ENCODE measurements around the gene VAV2. TPM values are rescaled to one million over a fixed set of nuclear protein-coding genes. Genes with fewer than 3 reads are reported as not detected.

Gene VAV2
- total RNA-seq, 1 experiment from 2014 or later: 9.7 TPM

- BruUV-seq (replicated peaks): no TSS peak
- Histone ChIP-seq H3K4me3 (ENCODE audit: low read length) (no peak overlapping the region), H3K4me2 (ENCODE audit: low read length) (no peak overlapping the region), H3K4me1 (ENCODE audit: insufficient read depth, low read length) (no peaks in the 10 kb centered on the region), H3K9me3 (ENCODE audit: low read length) (no peaks in the 10 kb centered on the region), H3K36me3 (ENCODE audit: low read depth, low read length) (no peaks in the 10 kb centered on the region), H3K9me2 (replicated peaks; ENCODE audit: low read length) (no peaks in the 10 kb centered on the region), H4K20me1 (ENCODE audit: low read length) (no peaks in the 10 kb centered on the region), H3K27ac (ENCODE audit: low read length) (no peak overlapping the region), H2AFZ (ENCODE audit: low read length) (no peak overlapping the region), H3K9ac (ENCODE audit: low read length) (no peak overlapping the region), H3K79me2 (ENCODE audit: low read length) (no peaks in the 10 kb centered on the region), H3F3A (ENCODE audit: low read length, unreplicated experiment) (no peaks in the 10 kb centered on the region), H3K27me3 (ENCODE audit: low read length) (no peaks in the 10 kb centered on the region)
- ChIA-PET CTCF (no interaction called here), POLR2A (ENCODE audit: unreplicated experiment) (no interaction called here)
- TF ChIP-seq, protein P1, sequence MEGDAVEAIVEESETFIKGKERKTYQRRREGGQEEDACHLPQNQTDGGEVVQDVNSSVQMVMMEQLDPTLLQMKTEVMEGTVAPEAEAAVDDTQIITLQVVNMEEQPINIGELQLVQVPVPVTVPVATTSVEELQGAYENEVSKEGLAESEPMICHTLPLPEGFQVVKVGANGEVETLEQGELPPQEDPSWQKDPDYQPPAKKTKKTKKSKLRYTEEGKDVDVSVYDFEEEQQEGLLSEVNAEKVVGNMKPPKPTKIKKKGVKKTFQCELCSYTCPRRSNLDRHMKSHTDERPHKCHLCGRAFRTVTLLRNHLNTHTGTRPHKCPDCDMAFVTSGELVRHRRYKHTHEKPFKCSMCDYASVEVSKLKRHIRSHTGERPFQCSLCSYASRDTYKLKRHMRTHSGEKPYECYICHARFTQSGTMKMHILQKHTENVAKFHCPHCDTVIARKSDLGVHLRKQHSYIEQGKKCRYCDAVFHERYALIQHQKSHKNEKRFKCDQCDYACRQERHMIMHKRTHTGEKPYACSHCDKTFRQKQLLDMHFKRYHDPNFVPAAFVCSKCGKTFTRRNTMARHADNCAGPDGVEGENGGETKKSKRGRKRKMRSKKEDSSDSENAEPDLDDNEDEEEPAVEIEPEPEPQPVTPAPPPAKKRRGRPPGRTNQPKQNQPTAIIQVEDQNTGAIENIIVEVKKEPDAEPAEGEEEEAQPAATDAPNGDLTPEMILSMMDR (conservative IDR thresholded peaks at IDR 0.05; ENCODE audit: low read depth, low read length): no peak
- ATAC-seq (no peak), DNase-seq (no peak)
- intact Hi-C loops (cut with micrococcal nuclease): no loop called here
These were observed 138.8 kb downstream of the VAV2 start for GRCh38 chr9:133853331-133853730.

GRCh38 chr9:133852431-133852830 lies 139.7 kb downstream of the VAV2 start:
- H4K20me1 ChIP-seq (ENCODE audit: low read length): no peaks in the 10 kb centered on the region
- H3K9me3 ChIP-seq (ENCODE audit: low read length): no peaks in the 10 kb centered on the region
- TF ChIP-seq EZH2phosphoT487 (IDR thresholded peaks at IDR 0.05; ENCODE audit: borderline replicate concordance, low read length) (no peak), EZH2 (IDR thresholded peaks at IDR 0.05; ENCODE audit: low read length, unreplicated experiment) (no peak)
- TF ChIP-seq, protein P1 (conservative IDR thresholded peaks at IDR 0.05; ENCODE audit: low read depth, low read length): no peak
- no peaks in the 10 kb centered on the region for H3F3A ChIP-seq (ENCODE audit: low read length, unreplicated experiment)
- CTCF ChIA-PET: no interaction called here
- DNase-seq (no peak), ATAC-seq (no peak)
- no peaks in the 10 kb centered on the region for H3K9me2 ChIP-seq (replicated peaks; ENCODE audit: low read length)
- no peaks in the 10 kb centered on the region for H3K4me1 ChIP-seq (ENCODE audit: insufficient read depth, low read length)
- H3K9ac ChIP-seq (ENCODE audit: low read length): no peak overlapping the region
- intact Hi-C loops (cut with micrococcal nuclease): no loop called here
- no TSS peak for BruUV-seq (replicated peaks)
- H3K27me3 ChIP-seq (ENCODE audit: low read length): no peaks in the 10 kb centered on the region
- no peak overlapping the region for H3K4me3 ChIP-seq (ENCODE audit: low read length)
- no peak overlapping the region for H2AFZ ChIP-seq (ENCODE audit: low read length)
- H3K4me2 ChIP-seq (ENCODE audit: low read length): no peak overlapping the region
- no peaks in the 10 kb centered on the region for H3K36me3 ChIP-seq (ENCODE audit: low read depth, low read length)
- H3K79me2 ChIP-seq (ENCODE audit: low read length): no peaks in the 10 kb centered on the region
- H3K27ac ChIP-seq (ENCODE audit: low read length): no peak overlapping the region
- POLR2A ChIA-PET (ENCODE audit: unreplicated experiment): no interaction called here

DNA sequence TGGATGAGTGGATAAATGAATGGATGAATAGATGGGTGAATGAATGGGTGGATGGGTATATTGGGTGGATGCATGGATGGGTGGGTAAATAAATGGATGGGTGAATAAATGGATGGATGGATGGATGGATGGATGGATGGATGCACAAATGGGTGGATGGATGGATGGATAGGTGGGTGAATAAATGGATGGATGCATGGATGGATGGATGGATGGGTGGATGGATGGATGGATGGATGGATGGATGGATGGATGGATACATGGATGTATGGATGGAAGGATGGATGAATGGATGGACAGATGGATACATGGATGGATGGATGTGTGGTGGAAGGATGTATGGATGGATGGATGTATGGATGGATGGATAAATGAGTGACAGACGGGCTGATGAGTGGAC lies 140.4 kb downstream of the VAV2 start:
- POLR2A ChIA-PET (ENCODE audit: unreplicated experiment): no interaction called here
- intact Hi-C loops (cut with micrococcal nuclease): no loop called here
- Histone ChIP-seq H3K4me3 (ENCODE audit: low read length) (no peak overlapping the region), H3K4me2 (ENCODE audit: low read length) (no peak overlapping the region), H3K9me3 (ENCODE audit: low read length) (no peaks in the 10 kb centered on the region), H2AFZ (ENCODE audit: low read length) (no peak overlapping the region), H3K36me3 (ENCODE audit: low read depth, low read length) (no peaks in the 10 kb centered on the region), H3K27ac (ENCODE audit: low read length) (no peak overlapping the region), H3K9me2 (replicated peaks; ENCODE audit: low read length) (no peaks in the 10 kb centered on the region), H3K79me2 (ENCODE audit: low read length) (no peaks in the 10 kb centered on the region), H4K20me1 (ENCODE audit: low read length) (no peaks in the 10 kb centered on the region), H3K9ac (ENCODE audit: low read length) (no peak overlapping the region), H3F3A (ENCODE audit: low read length, unreplicated experiment) (no peaks in the 10 kb centered on the region), H3K27me3 (ENCODE audit: low read length) (no peaks in the 10 kb centered on the region), H3K4me1 (ENCODE audit: insufficient read depth, low read length) (no peaks in the 10 kb centered on the region)
- TF ChIP-seq EZH2phosphoT487 (IDR thresholded peaks at IDR 0.05; ENCODE audit: borderline replicate concordance, low read length) (no peak), EZH2 (IDR thresholded peaks at IDR 0.05; ENCODE audit: low read length, unreplicated experiment) (no peak)
- TF ChIP-seq, protein P1 (conservative IDR thresholded peaks at IDR 0.05; ENCODE audit: low read depth, low read length): no peak
- BruUV-seq (replicated peaks): no TSS peak
- no peak for ATAC-seq
- no peak for DNase-seq
- CTCF ChIA-PET: no interaction called here
